HepG2 (cell line): Measurements from ENCODE around the gene SERAC1. TPM values are rescaled to one million over a fixed set of nuclear protein-coding genes. Genes with fewer than 3 reads are reported as not detected.

ENCODE experiments used
- ARID4A ChIP-seq: sonication (generic); formaldehyde crosslinking; IDR thresholded peaks from 2 replicates; pipeline ENCODE4 v1.5.0; 2020; ENCODE audit warnings: mild to moderate bottlenecking, missing genetic modification reagents, borderline replicate concordance
- ETV6 ChIP-seq: sonication (generic); formaldehyde crosslinking; conservative IDR thresholded peaks from 2 replicates; pipeline ENCODE4 v1.4.0; 2020; ENCODE audit warnings: missing genetic modification reagents
- GATAD2A ChIP-seq: IDR thresholded peaks from 2 replicates; pipeline ENCODE4 v1.6.1; 2016
- HNF1B ChIP-seq: sonication (generic); formaldehyde crosslinking; IDR thresholded peaks from 2 replicates; pipeline ENCODE4 v1.5.1; 2020; ENCODE audit warnings: mild to moderate bottlenecking, moderate library complexity, missing genetic modification reagents
- KLF6 ChIP-seq: IDR thresholded peaks from 2 replicates; pipeline ENCODE4 v1.8.0; 2016; ENCODE audit warnings: missing biosample characterization, missing genetic modification reagents
- MIER3 ChIP-seq: IDR thresholded peaks from 2 replicates; pipeline ENCODE4 v1.6.1; 2016; ENCODE audit warnings: missing compliant biosample characterization, borderline replicate concordance
- NR2F2 ChIP-seq: IDR thresholded peaks from 2 replicates; pipeline ENCODE4 v1.6.1; 2012; ENCODE audit warnings: low read depth, inconsistent platforms, borderline replicate concordance
- SRY ChIP-seq: sonication (generic); formaldehyde crosslinking; IDR thresholded peaks from 2 replicates; pipeline ENCODE4 v1.8.0; 2022; ENCODE audit warnings: mild to moderate bottlenecking, missing genetic modification reagents
- THRA ChIP-seq: sonication (generic); formaldehyde crosslinking; IDR thresholded peaks from 2 replicates; pipeline ENCODE4 v1.4.0; 2020; ENCODE audit warnings: missing genetic modification reagents, borderline replicate concordance
- YY1 ChIP-seq: IDR thresholded peaks from 2 replicates; pipeline ENCODE4 v1.6.1; 2011; ENCODE audit warnings: low read length, low read depth, moderate library complexity, mild to moderate bottlenecking; ENCODE audit not compliant: insufficient read depth, insufficient replicate concordance
- ZNF503 ChIP-seq: sonication (generic); formaldehyde crosslinking; IDR thresholded peaks from 2 replicates; pipeline ENCODE4 v1.4.0; 2020; ENCODE audit warnings: missing genetic modification reagents
- ZNF605 ChIP-seq: sonication (generic); formaldehyde crosslinking; IDR thresholded peaks from 2 replicates; pipeline ENCODE4 v1.8.0; 2022; ENCODE audit warnings: mild to moderate bottlenecking, missing genetic modification reagents
- ZNF607 ChIP-seq: sonication (generic); formaldehyde crosslinking; IDR thresholded peaks from 2 replicates; pipeline ENCODE4 v1.5.1; 2020; ENCODE audit warnings: missing genetic modification reagents, mild to moderate bottlenecking, borderline replicate concordance
- ZNF644 ChIP-seq: IDR thresholded peaks from 2 replicates; pipeline ENCODE4 v1.6.1; 2016; ENCODE audit warnings: low read depth
- ZNF788 ChIP-seq: sonication (generic); formaldehyde crosslinking; IDR thresholded peaks from 2 replicates; pipeline ENCODE4 v1.5.0; 2020; ENCODE audit warnings: mild to moderate bottlenecking, missing genetic modification reagents, borderline replicate concordance
- ZNF792 ChIP-seq: IDR thresholded peaks from 2 replicates; pipeline ENCODE4 v1.6.1; 2016
- ZSCAN31 ChIP-seq: sonication (generic); formaldehyde crosslinking; IDR thresholded peaks from 2 replicates; pipeline ENCODE4 v1.5.0; 2020; ENCODE audit warnings: low read depth, mild to moderate bottlenecking, missing genetic modification reagents
- ZSCAN5A ChIP-seq: sonication (generic); formaldehyde crosslinking; IDR thresholded peaks from 2 replicates; pipeline ENCODE4 v1.8.0; 2022; ENCODE audit warnings: mild to moderate bottlenecking, missing genetic modification reagents, borderline replicate concordance
- polyA plus RNA-seq, 8 experiments: library from polyadenylated mRNA; depleted of rRNA in 3 of 8; stranded (reverse) in 7 of 8; unstranded in 1 of 8; fragments of >200 nt; fragmentation: Illumina TruSeq in 4 of 8; extraction: Trizol in 4 of 8; gene quantifications; 2 replicates each; pipeline versions ENCODE4 v1.2.1 to v1.2.3, GENCODE V29; 2011 to 2016; ENCODE audit warnings: low read depth in 4 of 8, missing spikeins in 1 of 8, mixed read lengths in 1 of 8; ENCODE audit not compliant: insufficient read depth in 1 of 8
- total RNA-seq, 5 experiments: library from RNA; depleted of rRNA; stranded (reverse); fragments of >200 nt; fragmentation: Illumina TruSeq; extraction: Trizol; gene quantifications; 2 replicates each; pipeline ENCODE4 v1.2.3, GENCODE V29; 2016; ENCODE audit warnings: low read depth in 1 of 5

SERAC1 gene
- total and polyA plus RNA-seq, 2 of the 13 experiments (the other 11 are each of a cell fraction or from before 2014, with no cell fraction given): 4.5 to 8.1 TPM

- TF ChIP-seq ARID4A: peak; percentile 82
- peak; percentile 93 for TF ChIP-seq YY1
- 0 out of 2 replicates have a peak, but pooled peaks have one; percentile 47 for TF ChIP-seq KLF6 (CRISPR knock-in tag)
- peak; percentile 83; the same call in 1 of the 2 replicates for TF ChIP-seq ZNF644
- 0 out of 2 replicates have a peak, but pooled peaks have one; percentile 76 for TF ChIP-seq ZNF607
- 0 out of 2 replicates have a peak, but pooled peaks have one; percentile 23 for TF ChIP-seq ETV6 (CRISPR knock-in tag)
- TF ChIP-seq ZSCAN31 (CRISPR knock-in tag): peak; percentile 90
- TF ChIP-seq ZNF503 (CRISPR knock-in tag): peak; percentile 54; the same call in 1 of the 2 replicates
- peak; percentile 84 for TF ChIP-seq GATAD2A
- peak; percentile 91; the same call in 1 of the 2 replicates for TF ChIP-seq MIER3 (CRISPR knock-in tag)
- peak; percentile 78 for TF ChIP-seq HNF1B (CRISPR knock-in tag)
- TF ChIP-seq NR2F2: 0 out of 2 replicates have a peak, but pooled peaks have one; percentile 35
- peak; percentile 87; the same call in 1 of the 2 replicates for TF ChIP-seq ZSCAN5A (CRISPR knock-in tag)
- TF ChIP-seq ZNF792: peak; percentile 95; the same call in 1 of the 2 replicates
- TF ChIP-seq THRA (CRISPR knock-in tag): peak; percentile 57; the same call in 1 of the 2 replicates
- TF ChIP-seq ZNF788 (CRISPR knock-in tag): peak; percentile 96; the same call in 1 of the 2 replicates
- peak; percentile 77 for TF ChIP-seq SRY (CRISPR knock-in tag)
- TF ChIP-seq ZNF605 (CRISPR knock-in tag): peak; percentile 93; the same call in 1 of the 2 replicates
Measured at GRCh38 chr6:158183174-158183972, 15.3 kb upstream of the SERAC1 start (continued).
